Gastrocnemius medialis (tissue), 4 donors: ENCODE results near the gene GALNT7.

Experiments used
- CTCF ChIP-seq, 5 experiments: fragments of 450-650 bp in 3 of 5; fragments of 200-600 bp in 2 of 5; sonication (generic) in 2 of 5; IDR thresholded peaks in 4 of 5; conservative IDR thresholded peaks in 1 of 5; 1 replicate in 4 of 5; 2 replicates in 1 of 5; pipeline ENCODE4 v1.5.1; 2016 to 2019; ENCODE audit warnings: antibody characterized with exemption in 5 of 5, mild to moderate bottlenecking in 3 of 5, moderate library complexity in 3 of 5
- POLR2A ChIP-seq, 2 donors: fragments of 450-650 bp; IDR thresholded peaks; one replicate each; pipeline ENCODE4 v1.6.1; 2017; ENCODE audit warnings: antibody characterized with exemption in 2 of 2, mild to moderate bottlenecking in 2 of 2, moderate library complexity in 2 of 2

GRCh38 chr4:173282626-173283025, 114.0 kb downstream of the GALNT7 start:
- TF ChIP-seq CTCF (IDR thresholded peaks at IDR 0.05 in 4 of 5, conservative IDR thresholded peaks at IDR 0.05 in 1 of 5) (no peak), POLR2A (IDR thresholded peaks at IDR 0.05) (no peak)
